Measurements from ENCODE around the gene TMEFF2. TPM values are rescaled to one million over a fixed set of nuclear protein-coding genes. Genes with fewer than 3 reads are reported as not detected.

The TMEFF2 gene
- polyA plus RNA-seq, 1 of the 3 experiments (the other 2 are of a cell fraction): 5.4 TPM

DNA sequence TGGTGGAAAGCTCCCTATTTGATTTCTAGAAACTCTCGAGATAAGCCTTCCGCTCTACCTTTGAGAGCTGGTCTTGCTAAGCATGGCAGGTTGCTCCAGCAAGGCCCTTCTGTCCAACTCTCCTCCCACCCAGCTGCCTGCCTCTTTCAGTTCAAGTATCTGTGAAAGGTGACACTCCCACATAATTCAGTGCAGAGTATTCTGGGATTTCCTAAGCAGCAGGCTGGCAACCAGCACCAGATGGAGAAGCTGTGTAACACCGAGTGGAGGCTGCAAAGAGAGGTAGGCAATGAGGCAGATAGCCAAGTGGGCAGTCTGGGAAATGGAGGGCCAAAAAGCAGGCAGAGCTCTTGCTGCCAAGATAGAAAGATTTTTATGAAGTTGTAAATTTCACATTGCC lies 259.5 kb downstream of the TMEFF2 start:
- no peaks in the 10 kb centered on the region for H3F3A ChIP-seq (replicated peaks; ENCODE audit: insufficient read depth)
- no peak overlapping the region for H2AFZ ChIP-seq (ENCODE audit: low read depth)
- H3K36me3 ChIP-seq (replicated peaks in 1 of 2; ENCODE audit: control insufficient read depth in 1 of 2, insufficient read depth in 2 of 2, low read length in 1 of 2): no peaks in the 10 kb centered on the region
- H3K9me2 ChIP-seq: no peaks in the 10 kb centered on the region
- CTCF ChIA-PET: interaction anchor here (1.0 to 2.1 kb wide), 3 partner anchors 19 to 227 kb away, joined by 3 to 7 read pairs (median 3); no protein-coding TSS in a partner anchor
- no peak overlapping the region for H3K9ac ChIP-seq
- no peaks in the 10 kb centered on the region for H3K79me2 ChIP-seq (ENCODE audit: insufficient read depth)
- TF ChIP-seq FOSL2 (IDR thresholded peaks at IDR 0.05; ENCODE audit: borderline replicate concordance, low read depth) (no peak), ELF1 (IDR thresholded peaks at IDR 0.05) (no peak), MXI1 (IDR thresholded peaks at IDR 0.05; ENCODE audit: low read depth, low read length) (no peak), FOXJ3 (CRISPR knock-in tag; IDR thresholded peaks at IDR 0.05) (no peak), RCOR1 (IDR thresholded peaks at IDR 0.05; ENCODE audit: low read length) (no peak), GATA2 (CRISPR knock-in tag; IDR thresholded peaks at IDR 0.05) (no peak), SIN3A (IDR thresholded peaks at IDR 0.05; ENCODE audit: borderline replicate concordance, low read depth, low read length) (no peak), CHD2 (IDR thresholded peaks at IDR 0.05; ENCODE audit: low read length, partially characterized antibody) (no peak), SMC3 (IDR thresholded peaks at IDR 0.05; ENCODE audit: low read depth, low read length) (no peak), MEF2A (IDR thresholded peaks at IDR 0.05; ENCODE audit: borderline replicate concordance, low read depth) (no peak)
- TF ChIP-seq, protein P1, sequence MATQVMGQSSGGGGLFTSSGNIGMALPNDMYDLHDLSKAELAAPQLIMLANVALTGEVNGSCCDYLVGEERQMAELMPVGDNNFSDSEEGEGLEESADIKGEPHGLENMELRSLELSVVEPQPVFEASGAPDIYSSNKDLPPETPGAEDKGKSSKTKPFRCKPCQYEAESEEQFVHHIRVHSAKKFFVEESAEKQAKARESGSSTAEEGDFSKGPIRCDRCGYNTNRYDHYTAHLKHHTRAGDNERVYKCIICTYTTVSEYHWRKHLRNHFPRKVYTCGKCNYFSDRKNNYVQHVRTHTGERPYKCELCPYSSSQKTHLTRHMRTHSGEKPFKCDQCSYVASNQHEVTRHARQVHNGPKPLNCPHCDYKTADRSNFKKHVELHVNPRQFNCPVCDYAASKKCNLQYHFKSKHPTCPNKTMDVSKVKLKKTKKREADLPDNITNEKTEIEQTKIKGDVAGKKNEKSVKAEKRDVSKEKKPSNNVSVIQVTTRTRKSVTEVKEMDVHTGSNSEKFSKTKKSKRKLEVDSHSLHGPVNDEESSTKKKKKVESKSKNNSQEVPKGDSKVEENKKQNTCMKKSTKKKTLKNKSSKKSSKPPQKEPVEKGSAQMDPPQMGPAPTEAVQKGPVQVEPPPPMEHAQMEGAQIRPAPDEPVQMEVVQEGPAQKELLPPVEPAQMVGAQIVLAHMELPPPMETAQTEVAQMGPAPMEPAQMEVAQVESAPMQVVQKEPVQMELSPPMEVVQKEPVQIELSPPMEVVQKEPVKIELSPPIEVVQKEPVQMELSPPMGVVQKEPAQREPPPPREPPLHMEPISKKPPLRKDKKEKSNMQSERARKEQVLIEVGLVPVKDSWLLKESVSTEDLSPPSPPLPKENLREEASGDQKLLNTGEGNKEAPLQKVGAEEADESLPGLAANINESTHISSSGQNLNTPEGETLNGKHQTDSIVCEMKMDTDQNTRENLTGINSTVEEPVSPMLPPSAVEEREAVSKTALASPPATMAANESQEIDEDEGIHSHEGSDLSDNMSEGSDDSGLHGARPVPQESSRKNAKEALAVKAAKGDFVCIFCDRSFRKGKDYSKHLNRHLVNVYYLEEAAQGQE (IDR thresholded peaks at IDR 0.05; ENCODE audit: low read depth, low read length): no peak
- TF ChIP-seq, protein P2, sequence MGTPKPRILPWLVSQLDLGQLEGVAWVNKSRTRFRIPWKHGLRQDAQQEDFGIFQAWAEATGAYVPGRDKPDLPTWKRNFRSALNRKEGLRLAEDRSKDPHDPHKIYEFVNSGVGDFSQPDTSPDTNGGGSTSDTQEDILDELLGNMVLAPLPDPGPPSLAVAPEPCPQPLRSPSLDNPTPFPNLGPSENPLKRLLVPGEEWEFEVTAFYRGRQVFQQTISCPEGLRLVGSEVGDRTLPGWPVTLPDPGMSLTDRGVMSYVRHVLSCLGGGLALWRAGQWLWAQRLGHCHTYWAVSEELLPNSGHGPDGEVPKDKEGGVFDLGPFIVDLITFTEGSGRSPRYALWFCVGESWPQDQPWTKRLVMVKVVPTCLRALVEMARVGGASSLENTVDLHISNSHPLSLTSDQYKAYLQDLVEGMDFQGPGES (IDR thresholded peaks at IDR 0.05; ENCODE audit: low read depth, low read length): no peak
- TF ChIP-seq, protein P3, sequence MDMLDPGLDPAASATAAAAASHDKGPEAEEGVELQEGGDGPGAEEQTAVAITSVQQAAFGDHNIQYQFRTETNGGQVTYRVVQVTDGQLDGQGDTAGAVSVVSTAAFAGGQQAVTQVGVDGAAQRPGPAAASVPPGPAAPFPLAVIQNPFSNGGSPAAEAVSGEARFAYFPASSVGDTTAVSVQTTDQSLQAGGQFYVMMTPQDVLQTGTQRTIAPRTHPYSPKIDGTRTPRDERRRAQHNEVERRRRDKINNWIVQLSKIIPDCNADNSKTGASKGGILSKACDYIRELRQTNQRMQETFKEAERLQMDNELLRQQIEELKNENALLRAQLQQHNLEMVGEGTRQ (IDR thresholded peaks at IDR 0.05; ENCODE audit: borderline replicate concordance, low read depth, low read length): no peak
- TF ChIP-seq, protein P4, sequence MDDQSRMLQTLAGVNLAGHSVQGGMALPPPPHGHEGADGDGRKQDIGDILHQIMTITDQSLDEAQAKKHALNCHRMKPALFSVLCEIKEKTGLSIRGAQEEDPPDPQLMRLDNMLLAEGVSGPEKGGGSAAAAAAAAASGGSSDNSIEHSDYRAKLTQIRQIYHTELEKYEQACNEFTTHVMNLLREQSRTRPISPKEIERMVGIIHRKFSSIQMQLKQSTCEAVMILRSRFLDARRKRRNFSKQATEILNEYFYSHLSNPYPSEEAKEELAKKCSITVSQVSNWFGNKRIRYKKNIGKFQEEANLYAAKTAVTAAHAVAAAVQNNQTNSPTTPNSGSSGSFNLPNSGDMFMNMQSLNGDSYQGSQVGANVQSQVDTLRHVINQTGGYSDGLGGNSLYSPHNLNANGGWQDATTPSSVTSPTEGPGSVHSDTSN (IDR thresholded peaks at IDR 0.05): no peak
- TF ChIP-seq, protein P5, sequence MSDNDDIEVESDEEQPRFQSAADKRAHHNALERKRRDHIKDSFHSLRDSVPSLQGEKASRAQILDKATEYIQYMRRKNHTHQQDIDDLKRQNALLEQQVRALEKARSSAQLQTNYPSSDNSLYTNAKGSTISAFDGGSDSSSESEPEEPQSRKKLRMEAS (IDR thresholded peaks at IDR 0.05; ENCODE audit: low read depth): no peak
- TF ChIP-seq, protein P6, sequence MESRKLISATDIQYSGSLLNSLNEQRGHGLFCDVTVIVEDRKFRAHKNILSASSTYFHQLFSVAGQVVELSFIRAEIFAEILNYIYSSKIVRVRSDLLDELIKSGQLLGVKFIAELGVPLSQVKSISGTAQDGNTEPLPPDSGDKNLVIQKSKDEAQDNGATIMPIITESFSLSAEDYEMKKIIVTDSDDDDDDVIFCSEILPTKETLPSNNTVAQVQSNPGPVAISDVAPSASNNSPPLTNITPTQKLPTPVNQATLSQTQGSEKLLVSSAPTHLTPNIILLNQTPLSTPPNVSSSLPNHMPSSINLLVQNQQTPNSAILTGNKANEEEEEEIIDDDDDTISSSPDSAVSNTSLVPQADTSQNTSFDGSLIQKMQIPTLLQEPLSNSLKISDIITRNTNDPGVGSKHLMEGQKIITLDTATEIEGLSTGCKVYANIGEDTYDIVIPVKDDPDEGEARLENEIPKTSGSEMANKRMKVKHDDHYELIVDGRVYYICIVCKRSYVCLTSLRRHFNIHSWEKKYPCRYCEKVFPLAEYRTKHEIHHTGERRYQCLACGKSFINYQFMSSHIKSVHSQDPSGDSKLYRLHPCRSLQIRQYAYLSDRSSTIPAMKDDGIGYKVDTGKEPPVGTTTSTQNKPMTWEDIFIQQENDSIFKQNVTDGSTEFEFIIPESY (IDR thresholded peaks at IDR 0.05; ENCODE audit: borderline replicate concordance, low read depth): no peak
- TF ChIP-seq, protein P7, sequence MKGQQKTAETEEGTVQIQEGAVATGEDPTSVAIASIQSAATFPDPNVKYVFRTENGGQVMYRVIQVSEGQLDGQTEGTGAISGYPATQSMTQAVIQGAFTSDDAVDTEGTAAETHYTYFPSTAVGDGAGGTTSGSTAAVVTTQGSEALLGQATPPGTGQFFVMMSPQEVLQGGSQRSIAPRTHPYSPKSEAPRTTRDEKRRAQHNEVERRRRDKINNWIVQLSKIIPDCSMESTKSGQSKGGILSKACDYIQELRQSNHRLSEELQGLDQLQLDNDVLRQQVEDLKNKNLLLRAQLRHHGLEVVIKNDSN (IDR thresholded peaks at IDR 0.05; ENCODE audit: borderline replicate concordance, low read depth): no peak
- H3K27ac ChIP-seq (ENCODE audit: low read depth in 2 of 2, low read length in 1 of 2): no peak overlapping the region
- POLR2A ChIA-PET: interaction anchor here (0.7 kb wide), 1 partner anchor 134 kb away, joined by 3 read pairs; no protein-coding TSS in a partner anchor
- WGBS (ENCODE audit: low lambda C conversion rate): 94% methylated on average over 3 of the region's 3 CpGs
- no peaks in the 10 kb centered on the region for H4K20me1 ChIP-seq (ENCODE audit: insufficient read depth)
- no peak overlapping the region for H3K4me3 ChIP-seq (ENCODE audit: low read depth in 2 of 2, low read length in 1 of 2)
- no peak for DNase-seq
- no peak overlapping the region for H3K4me2 ChIP-seq
- no peaks in the 10 kb centered on the region for H3K9me3 ChIP-seq
- peaks cover 2 to 4% of the 10 kb centered on the region in 2 experiments; a peak in 2 of 4 replicates for H3K4me1 ChIP-seq (ENCODE audit: control insufficient read depth in 1 of 2, insufficient read depth in 2 of 2, low read depth in 1 of 2, low read length in 1 of 2)
- no peaks in the 10 kb centered on the region for H3K27me3 ChIP-seq (ENCODE audit: insufficient read depth)
